ENCODE results near the gene CCDC141.

DNA sequence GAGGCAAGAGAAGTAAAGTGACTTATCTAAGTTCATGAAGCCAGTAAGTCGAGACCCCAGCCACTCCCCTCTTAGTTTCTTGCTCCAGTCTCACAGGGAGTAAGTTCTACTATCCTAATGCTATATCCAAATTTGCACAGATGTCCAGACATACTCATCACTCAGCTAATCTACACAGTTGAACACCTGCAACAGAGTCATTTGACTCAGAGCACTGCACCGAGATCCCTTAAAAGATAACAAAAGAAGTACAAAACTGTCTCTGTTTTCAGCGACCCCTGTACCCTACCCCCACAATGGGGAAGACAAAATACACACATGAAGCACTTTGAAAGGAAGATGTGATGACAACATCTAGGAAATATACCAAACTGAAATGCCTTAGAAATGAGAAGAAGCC, 22.6 kb upstream of the CCDC141 start:
- TF ChIP-seq CTCF (IDR thresholded peaks at IDR 0.05; ENCODE audit: extremely low read depth in 1 of 2, insufficient read depth in 1 of 2, low read depth in 1 of 2, low read length in 2 of 2) (no peak), POLR2AphosphoS5 (IDR thresholded peaks at IDR 0.05; ENCODE audit: insufficient read depth, low read depth, low read length) (no peak), POLR2A (IDR thresholded peaks at IDR 0.05; ENCODE audit: low read depth, low read length) (no peak), JUN (IDR thresholded peaks at IDR 0.05; ENCODE audit: borderline replicate concordance, insufficient read depth, insufficient read length, low read depth) (no peak), EZH2 (IDR thresholded peaks at IDR 0.05; ENCODE audit: borderline replicate concordance, low read depth, low read length, severe bottlenecking) (no peak), GATA2 (IDR thresholded peaks at IDR 0.05; ENCODE audit: insufficient read depth, insufficient read length, low read depth, low read length) (no peak), MYC (IDR thresholded peaks at IDR 0.05; ENCODE audit: low read depth, low read length) (no peak)
- TF ChIP-seq, protein P1, sequence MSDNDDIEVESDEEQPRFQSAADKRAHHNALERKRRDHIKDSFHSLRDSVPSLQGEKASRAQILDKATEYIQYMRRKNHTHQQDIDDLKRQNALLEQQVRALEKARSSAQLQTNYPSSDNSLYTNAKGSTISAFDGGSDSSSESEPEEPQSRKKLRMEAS (IDR thresholded peaks at IDR 0.05; ENCODE audit: insufficient read depth, insufficient read length) = no peak

Data from endothelial cell of umbilical vein (primary cell).